Smooth muscle cell (in vitro differentiated cells): ENCODE data around the gene TMEM256. TPM values are rescaled to one million over a fixed set of nuclear protein-coding genes. Genes with fewer than 3 reads are reported as not detected.
A peak's percentile ranks its signal among the peaks of the same experiment; 100 is the strongest.

Source experiments
- DNase-seq: peaks from one replicate; lab custom pipeline; 2025; ENCODE audit not compliant: unreplicated experiment; lab: John Stamatoyannopoulos, UW
- H2AFZ ChIP-seq: fragments of 200-600 bp; sonication (generic); 2 replicates; pipeline ENCODE4 v1.6.0; 2016; ENCODE audit warnings: antibody characterized with exemption, low read depth, mild to moderate bottlenecking
- H3F3A ChIP-seq: fragments of 200-600 bp; sonication (generic); 2 replicates; pipeline ENCODE4 v1.6.0; 2017; ENCODE audit warnings: antibody characterized with exemption, low read depth
- H3K27ac ChIP-seq: fragments of 200-600 bp; sonication (generic); 2 replicates; pipeline ENCODE4 v1.5.1; 2016; ENCODE audit warnings: low read depth, mild to moderate bottlenecking
- H3K27me3 ChIP-seq: fragments of 200-600 bp; sonication (generic); 2 replicates; pipeline ENCODE4 v1.6.1; 2016; ENCODE audit warnings: low read depth, mild to moderate bottlenecking
- H3K36me3 ChIP-seq: fragments of 200-600 bp; sonication (generic); 2 replicates; pipeline ENCODE4 v1.5.1; 2016; ENCODE audit warnings: low read depth
- H3K4me1 ChIP-seq: fragments of 200-600 bp; sonication (generic); 2 replicates; pipeline ENCODE4 v1.5.1; 2016; ENCODE audit warnings: low read depth
- H3K4me2 ChIP-seq: fragments of 200-600 bp; sonication (generic); 2 replicates; pipeline ENCODE4 v1.6.0; 2016; ENCODE audit warnings: mild to moderate bottlenecking
- H3K4me3 ChIP-seq: fragments of 200-600 bp; sonication (generic); 2 replicates; pipeline ENCODE4 v1.5.1; 2016; ENCODE audit warnings: mild to moderate bottlenecking
- H3K79me2 ChIP-seq: fragments of 200-600 bp; sonication (generic); 2 replicates; pipeline ENCODE4 v1.6.0; 2016; ENCODE audit warnings: low read depth, mild to moderate bottlenecking
- H3K9ac ChIP-seq: fragments of 200-600 bp; sonication (generic); 2 replicates; pipeline ENCODE4 v1.6.0; 2016; ENCODE audit warnings: low read depth
- H3K9me3 ChIP-seq: fragments of 200-600 bp; sonication (generic); replicated peaks from 2 replicates; pipeline ENCODE4 v1.5.1; 2016; ENCODE audit warnings: low read depth
- H4K20me1 ChIP-seq: fragments of 200-600 bp; sonication (generic); 2 replicates; pipeline ENCODE4 v1.6.0; 2016; ENCODE audit warnings: low read depth
- CTCF ChIP-seq: fragments of 200-600 bp; sonication (generic); IDR thresholded peaks from 2 replicates; pipeline ENCODE4 v1.5.1; 2017; ENCODE audit warnings: borderline replicate concordance, mild to moderate bottlenecking, antibody characterized with exemption; ENCODE audit not compliant: insufficient read depth, poor library complexity, severe bottlenecking
- WGBS: methylation state at CpG from one replicate; pipeline ENCODE4 v1.1.7; 2016; ENCODE audit warnings: low lambda C conversion rate; 5-methylcytosine and 5-hydroxymethylcytosine counted together
- polyA plus RNA-seq: library from polyadenylated mRNA; unstranded; fragments of >200 nt; fragmentation: Nextera tagmentation; extraction: Ambion mirVana; gene quantifications from 2 replicates; pipeline ENCODE4 v1.2.1, GENCODE V29; 2016
- total RNA-seq: library from RNA; depleted of rRNA; stranded (reverse); fragments of >200 nt; gene quantifications from 2 replicates; pipeline ENCODE4 v1.2.3, GENCODE V29; 2014

Gene TMEM256
- total and polyA plus RNA-seq, 2 experiments from 2014 or later: 87.9 to 133 TPM

GRCh38 chr17:7406235-7406825, 2.4 kb upstream of the TMEM256 start:
- H2AFZ ChIP-seq: no peak overlapping the region
- H3K4me3 ChIP-seq: peak overlapping the region; percentile 91
- no peaks in the 10 kb centered on the region for H3K9me3 ChIP-seq
- DNase-seq: no peak
- peak overlapping the region; percentile 47 for H3K27ac ChIP-seq
- H3K36me3 ChIP-seq: no peaks in the 10 kb centered on the region
- peak overlapping the region; percentile 83 for H3K9ac ChIP-seq
- WGBS: 40% methylated on average over 11 of the region's 12 CpGs
- H3K4me2 ChIP-seq: peak overlapping the region; percentile 89
- peaks cover 12% of the 10 kb centered on the region for H3K79me2 ChIP-seq
- TF ChIP-seq CTCF: no peak
- H3F3A ChIP-seq: peaks cover 4% of the 10 kb centered on the region
- no peaks in the 10 kb centered on the region for H3K27me3 ChIP-seq
- peaks cover 25% of the 10 kb centered on the region for H4K20me1 ChIP-seq
- H3K4me1 ChIP-seq: peaks cover 16% of the 10 kb centered on the region

DNA sequence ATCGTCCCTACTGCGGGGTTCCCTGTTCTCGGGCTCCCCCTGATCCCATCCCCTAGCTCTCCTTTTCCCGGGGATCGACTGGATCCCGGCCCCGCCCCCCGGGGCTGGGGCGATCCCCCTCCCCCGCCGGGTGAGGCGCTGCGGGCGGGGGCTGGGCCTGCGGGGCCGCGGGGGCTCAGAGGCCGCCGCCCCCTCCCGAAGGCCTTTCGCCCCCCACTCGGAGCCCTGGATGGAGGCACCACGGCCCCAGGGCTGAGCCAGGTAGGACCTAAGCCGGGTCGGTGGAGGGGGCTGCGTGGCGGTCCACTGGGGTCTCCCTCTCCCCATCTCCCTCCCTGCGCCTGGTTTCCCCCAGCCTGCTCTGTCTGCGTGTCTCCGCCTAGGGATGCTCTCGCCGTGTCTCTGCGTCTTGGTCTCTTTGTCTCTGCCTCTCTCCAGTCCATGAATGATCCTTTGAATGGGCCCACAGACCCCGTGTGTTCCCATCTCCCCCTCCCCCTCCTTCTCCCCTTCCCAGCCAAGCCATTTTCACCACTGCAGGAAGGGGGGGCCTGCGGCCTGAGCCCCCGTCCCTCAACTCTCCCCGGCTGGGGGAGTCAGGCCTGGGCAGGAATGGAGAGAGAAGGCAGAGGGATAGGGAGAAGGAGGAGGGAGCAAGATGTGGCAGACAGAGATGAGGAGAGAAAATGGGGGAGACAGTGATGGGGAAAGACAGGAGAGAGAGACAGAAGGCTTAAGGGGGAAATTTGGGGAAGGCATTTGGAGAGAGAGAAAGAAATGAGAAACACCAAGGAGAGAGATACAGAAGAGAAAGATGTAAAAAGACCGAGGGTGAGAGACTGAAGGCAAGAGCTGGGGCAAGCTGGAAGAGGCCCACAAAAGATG, 1.7 kb upstream of the TMEM256 start:
- H3K4me3 ChIP-seq: peak overlapping the region; percentile 91
- peaks cover 23% of the 10 kb centered on the region for H4K20me1 ChIP-seq
- peaks cover 12% of the 10 kb centered on the region for H3K79me2 ChIP-seq
- 3% methylated on average over 14 of the region's 38 CpGs for WGBS
- peak overlapping the region; percentile 47 for H3K27ac ChIP-seq
- no peak for TF ChIP-seq CTCF
- H3K4me1 ChIP-seq: peaks cover 16% of the 10 kb centered on the region
- H3K9me3 ChIP-seq: no peaks in the 10 kb centered on the region
- H3F3A ChIP-seq: peaks cover 4% of the 10 kb centered on the region
- DNase-seq: no peak
- H3K9ac ChIP-seq: peak overlapping the region; percentile 83
- H2AFZ ChIP-seq: peak overlapping the region; percentile 80
- H3K4me2 ChIP-seq: peak overlapping the region; percentile 89
- H3K27me3 ChIP-seq: no peaks in the 10 kb centered on the region
- no peaks in the 10 kb centered on the region for H3K36me3 ChIP-seq

DNA sequence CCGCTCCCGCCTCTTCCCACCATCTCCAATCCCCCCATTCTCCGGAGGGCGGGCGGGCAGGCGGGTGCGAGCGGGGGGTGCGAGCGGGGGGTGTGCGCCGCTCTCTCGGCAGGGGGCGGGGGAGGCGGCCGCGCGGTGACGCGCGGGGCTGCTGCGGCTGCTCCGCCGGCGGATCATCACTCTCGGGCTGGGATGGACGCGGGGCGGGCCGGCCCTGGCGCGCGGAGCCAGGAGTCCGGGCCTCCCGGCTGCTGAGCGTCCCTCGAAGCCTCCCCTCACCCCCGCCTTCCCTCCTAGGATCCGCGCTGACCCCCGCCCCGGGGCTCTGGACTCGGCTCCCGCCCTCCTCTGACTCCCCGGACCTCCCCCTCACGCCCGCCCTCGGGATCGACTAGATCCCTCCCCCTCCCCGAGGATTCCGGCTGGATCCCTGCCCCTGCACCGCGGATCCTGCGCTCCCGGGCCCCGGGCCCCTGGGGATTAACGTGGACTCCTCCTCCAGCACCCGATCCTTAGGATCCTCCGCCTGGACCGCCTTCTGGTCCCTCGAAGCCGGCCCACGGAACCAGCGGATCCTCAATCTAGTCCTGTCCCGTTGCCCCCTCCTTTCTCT, 946 bp upstream of the TMEM256 start:
- Histone ChIP-seq H3K4me1 (peaks cover 16% of the 10 kb centered on the region), H3K79me2 (peaks cover 12% of the 10 kb centered on the region), H3K9ac (peak overlapping the region; percentile 83), H3F3A (peaks cover 4% of the 10 kb centered on the region), H3K4me2 (peak overlapping the region; percentile 89), H3K27ac (peak overlapping the region; percentile 47), H4K20me1 (peaks cover 23% of the 10 kb centered on the region), H2AFZ (peak overlapping the region; percentile 80), H3K9me3 (no peaks in the 10 kb centered on the region), H3K4me3 (peak overlapping the region; percentile 91), H3K27me3 (no peaks in the 10 kb centered on the region), H3K36me3 (no peaks in the 10 kb centered on the region)
- under 1% methylated on average over 34 of the region's 65 CpGs for WGBS
- TF ChIP-seq CTCF: no peak
- DNase-seq: no peak
